Adipocyte (in vitro differentiated cells): ENCODE measurements around the gene RDH5.

Source experiments
- DNase-seq: peaks from one replicate; pipeline ENCODE4 v3.0.0-alpha.2; 2015; ENCODE audit warnings: low read depth
- H3K27me3 ChIP-seq: replicated peaks from 2 replicates; pipeline ENCODE4 v1.7.0; 2013; ENCODE audit warnings: mild to moderate bottlenecking, low read length, moderate library complexity; ENCODE audit not compliant: control insufficient read depth, insufficient read depth
- H3K36me3 ChIP-seq: 2 replicates; pipeline ENCODE4 v1.7.0; 2013; ENCODE audit warnings: low read length, mild to moderate bottlenecking, moderate library complexity; ENCODE audit not compliant: control insufficient read depth, insufficient read depth, severe bottlenecking
- H3K4me1 ChIP-seq: 2 replicates; pipeline ENCODE4 v1.7.0; 2013; ENCODE audit warnings: mild to moderate bottlenecking, low read length, moderate library complexity; ENCODE audit not compliant: control insufficient read depth, insufficient read depth
- H3K4me3 ChIP-seq: 2 replicates; pipeline ENCODE4 v1.7.0; 2013; ENCODE audit warnings: mild to moderate bottlenecking, low read length, moderate library complexity
- H3K9ac ChIP-seq: 2 replicates; pipeline ENCODE4 v1.7.0; 2013; ENCODE audit warnings: mild to moderate bottlenecking, low read length, moderate library complexity
- H3K9me3 ChIP-seq: 2 replicates; pipeline ENCODE4 v1.7.0; 2013; ENCODE audit warnings: mild to moderate bottlenecking, low read length, moderate library complexity; ENCODE audit not compliant: control insufficient read depth

Gene RDH5

GRCh38 chr12:55765736-55766290, 45.6 kb downstream of the RDH5 start:
- Histone ChIP-seq H3K9me3 (no peaks in the 10 kb centered on the region), H3K9ac (no peak overlapping the region), H3K27me3 (no peaks in the 10 kb centered on the region), H3K4me3 (no peak overlapping the region), H3K36me3 (peaks cover 45% of the 10 kb centered on the region), H3K4me1 (no peaks in the 10 kb centered on the region)
- DNase-seq, result no peak

- Histone ChIP-seq H3K27me3 (no peaks in the 10 kb centered on the region), H3K9me3 (no peaks in the 10 kb centered on the region), H3K4me1 (no peaks in the 10 kb centered on the region), H3K9ac (no peak overlapping the region), H3K36me3 (peaks cover 51% of the 10 kb centered on the region), H3K4me3 (no peak overlapping the region)
- DNase-seq, result no peak
Measured at GRCh38 chr12:55767156-55767555, 47.0 kb downstream of the RDH5 start.

DNA sequence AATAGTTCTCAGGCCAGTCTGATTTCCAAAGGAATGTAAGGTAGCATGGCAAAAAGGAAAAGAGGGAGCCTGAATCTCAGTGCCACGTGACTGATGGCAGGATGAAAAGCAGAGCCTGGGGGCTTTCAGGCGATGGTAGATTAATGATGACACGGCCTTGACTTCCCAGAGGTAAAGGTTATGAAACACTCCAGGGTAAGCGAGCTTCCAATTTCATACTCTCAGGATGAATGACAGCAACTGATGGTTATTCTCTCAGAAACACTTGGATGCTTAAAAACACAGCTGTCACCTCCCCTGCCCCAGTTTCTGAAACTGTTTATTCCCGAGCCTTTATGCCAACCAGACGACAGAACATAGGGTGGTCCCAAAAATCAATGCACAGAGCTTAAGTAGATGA, 51.5 kb downstream of the RDH5 start:
- H3K27me3 ChIP-seq, result no peaks in the 10 kb centered on the region
- H3K9me3 ChIP-seq, result no peaks in the 10 kb centered on the region
- H3K4me3 ChIP-seq, result no peak overlapping the region
- no peak for DNase-seq
- no peaks in the 10 kb centered on the region for H3K4me1 ChIP-seq
- H3K9ac ChIP-seq, result no peak overlapping the region
- peaks cover 64% of the 10 kb centered on the region for H3K36me3 ChIP-seq
